Activated CD4-positive, CD25-positive, alpha-beta regulatory T cell (primary cell): ENCODE results near the gene RASGEF1C.

Source experiments
- DNase-seq, 4 experiments: peaks; one replicate each; lab custom pipeline; 2025; lab: John Stamatoyannopoulos, UW

RASGEF1C gene

DNA sequence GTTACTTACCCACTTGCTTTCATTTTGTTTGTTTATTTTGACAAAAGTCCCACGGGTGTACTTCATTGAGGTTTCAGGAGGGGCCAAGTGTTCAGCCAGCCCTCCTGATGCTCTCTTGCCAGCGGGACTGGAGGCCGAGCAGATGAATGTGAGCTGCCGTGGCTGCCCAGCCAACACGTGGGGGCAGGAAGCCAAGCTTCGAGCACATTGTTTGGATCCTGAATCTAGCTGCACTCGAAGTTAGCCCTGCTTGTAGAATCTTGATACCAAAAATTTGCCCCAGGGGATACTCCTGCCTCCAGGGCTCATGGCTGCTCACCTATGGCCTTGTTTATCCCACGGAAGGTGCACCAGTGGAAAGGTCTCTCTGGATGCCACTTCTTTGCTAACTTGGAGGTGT lies 49.3 kb downstream of the RASGEF1C start:
- DNase-seq: no peak

DNA sequence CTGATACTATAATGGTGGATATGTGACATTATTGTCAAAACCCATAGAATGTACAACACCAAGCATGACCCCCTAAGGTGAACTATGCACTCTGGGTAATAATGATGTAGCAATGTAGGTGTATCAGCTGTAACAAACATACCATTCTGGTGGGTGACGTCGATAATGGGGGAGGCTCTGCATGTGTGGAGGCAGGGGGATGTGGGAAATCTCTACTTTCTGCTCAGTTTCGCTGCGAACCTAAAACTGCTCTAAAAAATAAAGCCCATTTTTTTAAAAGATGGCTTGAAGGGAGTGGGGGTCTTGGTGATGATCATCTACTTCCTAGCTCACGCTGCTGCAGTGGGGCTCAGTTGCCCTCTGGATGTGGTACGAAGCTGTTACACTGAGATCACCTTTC lies 51.1 kb downstream of the RASGEF1C start:
- DNase-seq: no peak

GRCh38 chr5:180156141-180156540 lies 52.9 kb downstream of the RASGEF1C start:
- no peak for DNase-seq

- DNase-seq: no peak
Measured at GRCh38 chr5:180155365-180155926, 53.6 kb downstream of the RASGEF1C start.

DNA sequence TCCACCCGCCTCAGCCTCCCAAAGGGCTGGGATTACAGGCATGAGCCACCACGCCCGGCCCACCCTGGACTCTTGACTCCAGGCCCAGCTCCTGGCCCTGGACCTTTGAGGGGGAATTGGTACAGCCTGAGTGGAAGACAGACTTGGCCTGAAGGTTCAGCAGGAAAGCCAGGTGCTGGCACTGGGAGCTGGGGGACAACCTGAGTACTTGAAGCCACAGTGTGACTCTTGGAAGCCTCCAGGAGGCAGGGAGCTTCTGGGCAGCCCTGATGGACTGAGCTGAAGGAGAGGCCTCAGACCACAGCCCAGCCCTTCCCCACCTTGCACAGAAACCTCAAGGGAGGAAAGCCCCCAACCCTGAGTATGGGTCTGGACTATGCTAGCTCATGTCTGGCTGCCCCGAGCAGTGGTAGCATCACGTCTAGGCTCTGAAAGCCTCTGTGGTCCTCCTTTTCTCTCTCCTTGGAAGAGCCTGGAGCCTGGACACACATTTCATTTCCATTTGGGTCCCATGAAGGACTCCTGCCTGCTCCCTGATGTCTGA lies 54.1 kb downstream of the RASGEF1C start:
- DNase-seq: no peak

DNA sequence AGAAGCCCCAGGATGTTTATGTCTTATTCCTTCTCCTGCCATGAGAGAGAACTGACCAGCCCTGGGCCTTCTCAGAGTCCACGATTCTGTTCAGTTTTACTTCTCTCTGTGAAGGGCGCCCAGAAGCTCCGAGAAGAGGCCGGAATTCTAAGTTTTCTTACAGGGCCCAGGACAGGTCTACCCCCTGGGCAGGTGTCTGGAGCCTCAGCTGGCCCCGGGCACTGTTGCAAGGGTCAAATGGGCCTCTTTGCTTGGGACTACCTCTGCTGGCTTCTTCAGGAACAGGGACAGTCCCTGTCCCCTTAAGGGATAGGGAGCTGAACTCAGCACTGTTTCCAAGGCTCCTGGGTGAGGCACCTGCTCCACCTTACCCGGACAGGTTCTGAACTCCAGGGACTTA lies 55.0 kb downstream of the RASGEF1C start:
- no peak for DNase-seq

DNA sequence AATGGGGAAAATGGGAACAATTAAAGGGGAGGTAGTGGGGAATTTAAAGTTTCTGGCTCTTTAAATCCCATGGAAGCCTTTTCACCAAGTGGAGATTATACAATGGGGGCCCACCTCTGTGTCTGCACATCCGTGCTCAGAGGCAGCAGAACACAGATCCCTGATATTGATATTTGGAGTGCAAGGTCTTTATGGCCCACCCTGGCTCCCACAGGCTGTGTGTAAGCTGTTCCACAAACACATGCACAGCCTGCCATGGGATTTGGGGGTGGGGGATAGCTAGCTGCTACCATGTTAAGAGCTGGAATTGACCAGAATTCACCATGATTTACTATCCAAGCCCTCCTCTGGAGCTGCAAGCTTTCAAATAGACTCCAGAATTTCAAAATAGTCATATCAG lies 55.9 kb downstream of the RASGEF1C start:
- DNase-seq: no peak

DNA sequence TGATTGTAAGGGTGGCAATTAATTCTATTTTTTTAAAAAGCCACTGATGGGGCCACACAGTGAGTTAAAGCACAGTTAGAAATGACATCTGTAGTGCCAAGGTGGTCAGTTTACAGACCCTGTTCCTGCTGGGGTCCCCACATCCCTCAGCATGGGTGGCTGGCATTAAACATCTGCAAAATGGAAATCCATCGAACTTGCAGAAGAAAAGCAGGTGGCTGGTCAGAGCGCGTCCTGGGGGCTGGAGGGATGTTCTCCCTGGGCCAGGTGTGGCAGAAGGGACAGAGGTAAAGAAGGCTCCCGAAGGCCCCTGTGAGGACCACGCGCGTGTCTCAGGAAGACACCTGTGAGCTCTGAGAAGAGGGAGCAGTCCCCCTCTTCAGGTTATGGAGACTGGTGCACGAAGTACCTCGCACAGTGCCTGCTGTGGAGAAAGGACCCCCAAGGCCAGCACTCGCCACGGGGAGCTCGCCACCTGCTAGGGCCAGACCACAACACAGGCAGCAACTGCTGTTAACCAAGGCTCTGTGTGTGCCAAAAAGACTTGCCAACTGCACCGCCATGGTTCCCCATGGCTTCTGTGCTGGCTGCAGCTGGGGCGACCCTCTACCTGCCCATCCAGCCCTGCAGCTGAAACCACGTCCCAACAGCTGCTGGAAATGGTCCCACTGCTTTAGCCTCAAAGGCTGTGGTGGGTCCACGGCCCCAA lies 65.2 kb downstream of the RASGEF1C start:
- DNase-seq: no peak

GRCh38 chr5:180142824-180143610 lies 66.0 kb downstream of the RASGEF1C start:
- DNase-seq: no peak

- DNase-seq: no peak
Measured at GRCh38 chr5:180142021-180142765, 66.8 kb downstream of the RASGEF1C start.

GRCh38 chr5:180141068-180141660 lies 67.8 kb downstream of the RASGEF1C start:
- DNase-seq: no peak

DNA sequence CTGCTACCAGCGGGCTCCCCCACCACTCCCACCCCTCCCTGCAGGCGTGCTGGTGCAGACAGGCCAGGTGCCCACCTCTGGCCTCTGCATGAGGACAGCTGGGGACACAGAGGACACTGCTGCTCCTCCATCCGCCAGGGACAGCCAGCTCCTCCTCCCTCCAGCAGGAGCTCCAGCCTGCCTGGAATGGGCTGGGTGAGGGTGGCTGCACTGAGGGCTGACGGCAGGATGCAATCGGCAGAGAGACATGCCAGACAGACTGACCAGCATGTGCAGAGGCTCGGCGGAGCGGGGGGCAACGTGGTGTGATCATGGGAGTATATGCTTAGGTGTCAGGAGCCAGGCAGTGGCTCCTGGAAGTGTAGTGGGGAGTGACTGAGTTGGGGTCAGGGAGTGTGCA lies 68.4 kb downstream of the RASGEF1C start:
- no peak for DNase-seq

DNA sequence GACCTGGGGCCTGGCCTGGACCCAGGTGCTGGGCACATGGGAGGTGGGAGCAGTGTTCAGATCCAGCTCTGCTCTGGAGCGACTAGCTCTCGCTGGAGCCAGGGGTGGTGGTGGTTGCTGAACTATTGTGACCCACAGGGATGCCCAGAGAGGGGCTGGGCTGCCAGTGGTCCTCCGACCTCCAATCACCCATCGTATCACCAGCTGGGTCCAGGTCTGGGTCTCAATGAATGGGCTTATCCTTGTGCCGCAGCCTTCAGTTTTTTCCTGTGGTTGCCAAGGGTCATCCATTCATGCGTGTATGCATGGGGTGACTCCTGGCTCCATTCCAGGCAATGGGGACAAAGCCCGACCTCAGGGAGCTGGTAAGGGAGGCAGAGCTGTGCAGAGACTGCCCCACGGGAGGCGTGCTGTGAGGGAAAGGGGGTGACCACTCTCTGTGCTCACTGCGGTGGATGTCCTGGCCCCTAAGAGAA lies 68.9 kb downstream of the RASGEF1C start:
- no peak for DNase-seq

- no peak for DNase-seq
Measured at GRCh38 chr5:180139731-180140055, 69.3 kb downstream of the RASGEF1C start.

DNA sequence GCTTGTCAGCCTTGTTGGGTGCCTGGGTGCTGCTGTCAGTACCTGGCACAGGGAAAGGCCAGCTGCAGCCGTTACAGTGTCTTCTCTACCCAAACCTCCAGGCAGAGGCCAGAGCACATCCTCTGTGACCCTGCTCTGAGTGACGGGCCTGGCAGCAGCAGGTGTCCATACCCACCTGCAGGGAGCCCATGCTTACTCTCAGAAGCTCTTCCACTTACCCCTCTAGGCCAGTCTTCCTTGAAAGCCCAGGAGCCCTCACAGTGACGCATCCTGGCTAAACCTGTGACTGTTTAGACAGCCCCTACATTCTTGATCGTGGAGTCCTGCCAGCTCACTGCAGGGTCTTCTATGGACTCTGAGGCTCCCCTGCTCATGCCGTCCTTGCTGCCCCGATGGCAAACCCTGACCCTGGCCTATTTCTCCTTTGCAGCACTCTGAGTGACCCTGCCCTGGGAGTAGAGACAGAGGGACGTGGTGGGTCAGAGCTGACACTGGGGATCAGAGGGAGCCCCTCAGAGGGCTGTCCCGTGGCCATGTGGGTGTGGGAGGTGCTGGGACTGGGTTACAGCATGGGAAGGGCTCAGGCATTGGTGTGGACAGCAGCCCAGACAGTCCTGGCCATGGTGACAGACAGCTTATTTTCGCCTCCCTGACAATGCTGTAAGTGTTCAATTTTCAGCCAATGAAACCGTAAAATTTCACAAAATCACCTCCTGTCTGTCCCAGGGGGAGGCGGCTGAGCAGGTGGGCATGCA lies 69.9 kb downstream of the RASGEF1C start:
- DNase-seq: no peak

- DNase-seq: no peak
Measured at GRCh38 chr5:180138214-180138975, 70.6 kb downstream of the RASGEF1C start.

DNA sequence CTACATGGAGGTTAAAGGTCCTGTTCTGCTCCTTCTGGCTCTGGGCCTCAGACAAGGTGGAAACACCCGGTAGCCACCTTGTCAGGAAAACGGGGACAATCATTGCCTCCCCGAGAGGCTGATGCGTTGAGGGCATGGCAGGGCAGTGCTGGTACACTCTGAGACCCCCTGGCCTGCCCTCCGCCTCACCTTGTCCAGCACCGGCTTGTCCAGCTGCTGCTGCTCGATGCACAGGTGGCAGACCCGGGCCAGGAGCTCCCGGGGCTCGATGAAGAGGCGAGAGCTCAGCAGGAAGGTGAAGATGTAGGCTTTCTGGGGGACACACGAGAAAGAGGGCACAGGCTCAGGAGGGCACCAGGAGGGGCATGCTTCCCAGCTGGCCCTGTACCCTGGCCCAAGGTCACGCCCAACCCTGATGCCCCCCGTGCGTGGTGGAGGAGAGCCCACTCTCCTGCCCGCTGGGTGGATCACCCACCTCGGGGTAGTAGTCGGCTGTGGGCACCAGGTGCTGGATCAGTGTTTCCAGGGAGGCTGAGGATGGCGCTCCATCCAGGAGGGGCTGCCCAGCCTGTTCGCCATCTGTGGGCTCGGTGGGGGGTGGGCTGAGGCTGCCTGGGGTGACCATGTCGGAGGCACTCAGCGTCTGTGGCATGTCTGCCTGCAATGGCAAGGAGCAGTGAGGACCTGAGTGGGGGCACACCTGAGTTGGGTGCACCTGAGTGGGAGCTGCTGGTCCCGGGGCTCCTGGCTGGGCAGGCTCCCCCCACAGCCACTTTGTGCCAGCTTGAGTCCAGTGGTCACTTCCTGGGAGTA lies 71.4 kb downstream of the RASGEF1C start:
- DNase-seq: no peak

DNA sequence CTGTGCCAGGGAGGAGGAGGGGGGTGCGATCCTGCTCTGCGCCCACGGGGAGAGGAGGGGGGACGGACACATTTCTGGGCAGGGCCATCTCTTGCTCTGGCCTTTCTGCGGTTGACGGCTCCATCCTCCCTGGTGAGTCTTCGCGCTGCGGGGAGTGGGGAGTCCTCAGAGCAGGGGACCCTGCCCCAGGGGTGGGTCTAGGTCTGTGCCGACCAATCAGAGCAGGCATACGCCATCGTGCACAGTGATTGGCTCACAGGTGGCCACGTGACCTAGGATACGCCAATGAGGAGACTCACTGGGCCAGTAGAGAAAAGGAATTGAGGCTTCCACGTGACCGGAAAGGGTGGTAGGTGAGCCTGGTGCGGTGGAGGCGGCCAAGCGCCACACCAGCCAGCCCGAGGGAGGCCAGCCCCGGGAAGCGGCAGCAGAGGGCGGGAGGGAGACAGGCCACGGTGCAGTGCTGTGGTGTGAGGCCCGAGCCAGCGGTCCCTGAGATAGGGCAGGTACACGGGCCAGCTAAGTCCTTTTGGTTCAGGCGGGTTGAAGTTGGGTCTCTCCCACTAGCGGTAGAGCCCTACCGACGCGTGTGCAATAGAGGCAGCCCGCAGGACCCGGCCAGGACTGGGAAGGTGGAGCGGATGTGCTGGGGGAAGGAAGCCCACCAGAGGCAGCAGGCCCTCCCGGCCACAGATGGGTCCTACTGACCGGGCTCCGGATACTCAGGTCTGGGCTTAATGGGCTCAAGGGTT lies 72.2 kb downstream of the RASGEF1C start:
- no peak for DNase-seq
